GM19397 (cell line): ENCODE data around the gene SLC35F1.

ENCODE experiments used
- ATAC-seq: cut with Tn5 transposase; IDR thresholded peaks from one replicate; pipeline ENCODE4 v1.9.1; 2021; ENCODE audit warnings: mild to moderate bottlenecking, moderate library complexity; ENCODE audit not compliant: unreplicated experiment

The SLC35F1 gene

DNA sequence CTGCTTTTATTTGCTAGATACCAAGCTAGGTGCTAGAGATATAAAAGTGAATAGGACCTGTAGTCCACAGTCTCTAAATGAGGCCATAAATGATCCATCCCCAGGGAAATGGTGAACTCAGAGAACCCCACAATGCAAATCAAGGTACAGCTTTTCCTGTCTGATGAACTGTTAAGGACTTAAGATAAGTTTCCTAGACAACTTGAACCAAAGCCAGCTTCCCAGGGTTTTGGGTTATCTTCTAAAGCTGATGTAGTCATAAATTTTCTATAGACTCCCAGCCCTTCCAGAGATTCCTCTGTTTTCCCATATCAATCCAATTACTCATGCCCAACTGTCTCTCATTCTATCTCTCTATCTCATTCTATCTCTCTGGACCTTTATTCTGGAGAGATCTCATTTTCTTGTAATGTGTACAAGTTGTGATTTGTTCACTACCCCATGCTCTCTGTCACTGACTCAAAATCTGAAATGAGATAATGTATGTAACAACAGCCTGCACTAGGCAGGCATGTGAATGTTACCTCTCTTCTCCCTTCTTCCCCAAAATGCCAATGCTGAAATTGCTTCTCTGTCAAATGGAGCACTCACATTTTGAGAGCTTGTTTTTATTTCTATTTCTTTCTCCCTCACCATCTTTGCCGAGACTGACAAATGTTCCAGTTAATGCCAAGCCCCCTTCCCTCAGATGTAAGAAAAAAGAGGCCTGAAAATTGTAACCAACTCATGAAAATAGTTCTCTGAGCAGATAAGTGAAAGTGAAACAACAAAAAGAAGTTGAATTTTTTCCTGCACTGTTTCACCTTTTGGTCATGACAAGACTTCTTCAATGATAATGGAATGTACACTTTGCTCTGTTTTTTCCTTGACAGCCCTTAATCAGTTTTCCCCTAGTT lies 279.9 kb downstream of the SLC35F1 start:
- peak; percentile 65 for ATAC-seq

DNA sequence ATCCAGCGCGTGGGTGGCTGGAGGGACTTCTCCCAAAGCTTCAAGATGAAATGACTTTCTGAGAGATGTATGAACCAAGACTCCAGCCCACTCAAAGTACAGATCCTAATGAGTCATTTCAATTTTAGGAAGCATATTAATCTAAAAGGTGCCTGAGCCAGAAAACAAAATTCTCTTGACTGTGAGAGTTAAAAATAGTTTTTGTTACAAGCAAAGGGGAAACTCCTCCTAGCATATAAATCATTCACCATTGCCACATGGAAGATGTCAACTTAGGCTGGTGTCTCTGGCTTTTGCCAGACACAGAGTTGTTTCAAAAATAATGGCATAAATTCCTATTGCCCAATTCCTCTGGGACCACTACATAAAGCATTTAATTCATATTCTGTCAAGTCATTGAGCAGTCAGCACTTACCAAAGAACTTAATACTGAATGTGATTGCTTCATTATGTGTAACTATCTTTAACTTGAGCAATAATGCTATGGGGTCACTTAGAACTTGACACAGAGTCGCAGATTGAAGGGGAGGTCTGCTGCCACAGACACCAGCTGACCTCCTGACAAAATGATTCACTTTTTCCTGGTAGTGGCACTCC lies 280.6 kb downstream of the SLC35F1 start:
- ATAC-seq, result peak; percentile 38

- ATAC-seq, result no peak
Measured at GRCh38 chr6:118188561-118188960, 281.5 kb downstream of the SLC35F1 start.

GRCh38 chr6:118197539-118197938 lies 290.5 kb downstream of the SLC35F1 start:
- no peak for ATAC-seq

- ATAC-seq, result no peak
Measured at GRCh38 chr6:118198746-118199145, 291.7 kb downstream of the SLC35F1 start.

DNA sequence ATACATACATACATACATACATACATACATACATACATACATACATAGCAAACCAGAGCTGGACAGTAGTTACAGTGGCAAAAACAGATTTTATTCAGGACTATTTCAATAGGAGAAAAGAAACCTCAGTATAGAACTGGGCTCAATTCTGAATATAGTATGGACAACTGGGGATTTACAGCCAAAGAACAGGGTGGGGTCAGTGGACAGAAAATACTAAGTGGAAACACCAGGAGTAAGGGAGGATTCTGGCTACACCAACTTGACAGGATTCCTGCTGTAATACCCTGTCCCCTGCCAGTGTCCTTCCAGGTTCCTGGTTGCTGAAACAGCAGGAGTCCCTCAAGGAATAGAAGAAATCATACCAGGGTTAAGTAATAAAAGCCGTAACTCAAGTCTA lies 293.1 kb downstream of the SLC35F1 start:
- ATAC-seq, result no peak

GRCh38 chr6:118202517-118202916 lies 295.5 kb downstream of the SLC35F1 start:
- no peak for ATAC-seq

- no peak for ATAC-seq
Measured at GRCh38 chr6:118203545-118203944, 296.5 kb downstream of the SLC35F1 start.

DNA sequence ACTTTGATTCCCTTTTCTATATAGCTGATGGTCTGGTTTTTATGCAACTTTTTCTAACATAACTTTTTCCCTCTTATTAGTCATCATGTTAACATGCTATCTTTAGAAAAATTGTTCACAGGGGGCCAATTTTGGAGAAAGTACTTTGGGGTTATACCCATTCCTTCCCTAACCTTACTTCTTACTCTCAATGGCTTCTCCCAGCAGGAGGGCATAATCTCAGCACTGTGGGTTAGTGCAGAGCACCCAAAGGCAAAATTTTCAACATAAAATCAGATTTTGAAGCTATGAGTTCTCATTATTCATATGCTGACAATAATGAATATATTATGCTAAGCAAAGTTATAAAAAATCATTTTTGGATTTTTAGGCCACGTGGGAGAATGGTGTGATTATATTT lies 299.2 kb downstream of the SLC35F1 start:
- no peak for ATAC-seq

GRCh38 chr6:118207947-118208346 lies 300.9 kb downstream of the SLC35F1 start:
- no peak for ATAC-seq

- ATAC-seq, result no peak
Measured at GRCh38 chr6:118212451-118213173, 305.5 kb downstream of the SLC35F1 start.

- ATAC-seq, result no peak
Measured at GRCh38 chr6:118215269-118215668, 308.2 kb downstream of the SLC35F1 start.

DNA sequence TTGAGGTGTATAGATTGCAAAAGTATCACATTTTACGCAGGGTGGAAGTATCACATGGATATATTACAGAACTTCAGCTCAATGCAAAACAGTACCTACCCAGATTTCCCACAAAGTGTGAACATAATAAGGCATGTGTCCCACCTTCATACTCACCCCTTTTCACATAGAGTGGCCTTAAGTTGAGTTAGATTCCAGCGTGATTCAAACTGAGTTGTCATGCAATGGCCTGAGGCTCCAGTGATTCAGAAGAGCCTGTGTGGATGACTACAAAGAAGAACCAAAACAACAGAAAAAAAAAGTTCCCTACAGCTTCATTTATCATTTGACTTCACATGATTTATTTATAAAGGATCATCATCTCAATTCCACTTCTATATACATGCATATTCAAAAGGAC lies 309.7 kb downstream of the SLC35F1 start:
- ATAC-seq, result no peak

DNA sequence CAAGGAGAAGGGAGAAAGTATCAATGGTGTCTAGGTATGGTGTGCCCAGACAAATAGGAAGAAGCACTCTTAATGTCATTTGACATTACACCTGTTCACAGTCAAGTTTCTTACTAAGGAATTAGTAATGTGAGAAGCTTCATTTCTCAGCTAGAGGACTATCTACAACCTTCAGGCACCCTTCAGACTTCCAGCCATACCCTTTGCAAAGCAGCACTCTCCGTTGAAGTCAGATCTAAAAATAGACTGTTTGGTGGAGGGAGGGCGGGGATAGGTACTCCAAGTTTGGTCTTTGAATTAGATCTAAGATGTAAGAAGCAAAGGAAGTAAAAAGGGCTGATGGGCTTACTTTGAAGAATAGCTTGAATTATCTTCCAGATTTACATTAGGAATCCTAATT lies 311.1 kb downstream of the SLC35F1 start:
- no peak for ATAC-seq

GRCh38 chr6:118220429-118221128 lies 313.5 kb downstream of the SLC35F1 start:
- no peak for ATAC-seq

DNA sequence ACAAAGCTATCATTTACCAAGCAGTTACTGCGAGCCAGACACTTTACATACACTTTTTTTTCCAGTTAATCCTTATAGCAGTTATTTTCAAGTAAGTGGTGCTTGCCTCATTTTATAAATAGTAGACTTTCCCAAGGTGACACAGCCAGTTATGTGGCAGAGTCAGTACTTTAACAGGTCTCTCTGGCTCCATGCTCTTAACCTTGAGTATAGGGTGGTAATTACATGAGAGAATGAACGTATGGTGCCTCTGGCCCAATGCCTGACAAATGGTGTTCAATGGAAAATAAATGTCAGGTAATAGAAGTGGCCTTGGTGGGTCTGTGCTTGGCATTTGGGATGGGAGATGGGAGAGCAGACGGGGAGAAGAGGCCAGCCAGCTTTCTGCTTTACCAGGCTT lies 316.3 kb downstream of the SLC35F1 start:
- ATAC-seq, result no peak

GRCh38 chr6:118228886-118229285 lies 321.8 kb downstream of the SLC35F1 start:
- ATAC-seq, result no peak

DNA sequence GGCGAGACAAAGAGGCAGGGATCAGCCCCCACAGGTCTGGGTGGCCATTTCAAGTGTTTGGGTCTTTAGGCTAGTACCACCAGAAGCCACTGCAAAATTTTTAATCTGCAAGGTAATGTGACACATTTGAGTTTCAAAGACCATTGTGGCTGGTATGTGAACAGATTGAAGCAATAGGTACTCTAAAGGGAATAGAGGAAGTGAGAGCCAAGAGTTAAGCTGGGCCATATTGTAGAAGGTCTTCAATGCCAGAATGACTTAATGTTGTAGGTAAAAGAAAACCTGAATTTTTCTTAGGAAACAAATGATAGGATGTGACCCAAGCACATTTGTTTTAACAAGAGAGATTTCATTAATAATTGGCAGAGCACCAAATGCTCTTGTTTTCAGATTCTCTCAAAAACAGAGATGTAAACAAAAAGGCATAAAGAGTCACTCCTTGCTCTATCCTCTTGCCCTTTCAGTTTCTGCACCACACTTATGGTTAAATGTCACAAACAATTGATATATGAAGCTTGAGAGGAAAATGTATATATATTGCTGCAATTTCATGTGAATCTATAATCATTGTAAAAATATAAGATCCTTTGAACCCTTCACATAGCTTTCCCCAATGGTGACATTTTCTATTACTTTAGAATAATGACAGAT lies 333.9 kb downstream of the SLC35F1 start:
- ATAC-seq, result no peak

- no peak for ATAC-seq
Measured at GRCh38 chr6:118246406-118246805, 339.3 kb downstream of the SLC35F1 start.

GRCh38 chr6:118248171-118248570 lies 341.1 kb downstream of the SLC35F1 start:
- ATAC-seq, result no peak

DNA sequence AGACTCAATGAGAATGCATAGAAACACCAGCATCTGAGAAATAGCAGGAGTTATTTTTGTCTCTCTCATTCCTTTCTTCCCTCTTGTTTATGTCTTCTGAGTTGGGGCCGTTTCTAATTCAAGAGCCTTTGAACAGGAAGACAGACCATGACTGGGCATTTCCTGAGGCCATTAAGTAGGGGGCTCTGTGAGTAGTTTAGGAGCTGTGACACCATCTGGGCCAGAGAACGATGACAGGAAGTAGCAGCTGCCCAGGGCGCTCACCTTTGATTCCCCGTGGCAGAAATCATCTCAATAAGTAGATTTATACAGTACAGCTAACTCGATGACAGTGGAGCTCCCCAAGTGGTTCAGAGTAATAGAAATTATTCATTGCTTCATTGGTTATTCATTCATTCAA lies 342.6 kb downstream of the SLC35F1 start:
- no peak for ATAC-seq
